ENCODE data around the gene SORBS1.

DNA sequence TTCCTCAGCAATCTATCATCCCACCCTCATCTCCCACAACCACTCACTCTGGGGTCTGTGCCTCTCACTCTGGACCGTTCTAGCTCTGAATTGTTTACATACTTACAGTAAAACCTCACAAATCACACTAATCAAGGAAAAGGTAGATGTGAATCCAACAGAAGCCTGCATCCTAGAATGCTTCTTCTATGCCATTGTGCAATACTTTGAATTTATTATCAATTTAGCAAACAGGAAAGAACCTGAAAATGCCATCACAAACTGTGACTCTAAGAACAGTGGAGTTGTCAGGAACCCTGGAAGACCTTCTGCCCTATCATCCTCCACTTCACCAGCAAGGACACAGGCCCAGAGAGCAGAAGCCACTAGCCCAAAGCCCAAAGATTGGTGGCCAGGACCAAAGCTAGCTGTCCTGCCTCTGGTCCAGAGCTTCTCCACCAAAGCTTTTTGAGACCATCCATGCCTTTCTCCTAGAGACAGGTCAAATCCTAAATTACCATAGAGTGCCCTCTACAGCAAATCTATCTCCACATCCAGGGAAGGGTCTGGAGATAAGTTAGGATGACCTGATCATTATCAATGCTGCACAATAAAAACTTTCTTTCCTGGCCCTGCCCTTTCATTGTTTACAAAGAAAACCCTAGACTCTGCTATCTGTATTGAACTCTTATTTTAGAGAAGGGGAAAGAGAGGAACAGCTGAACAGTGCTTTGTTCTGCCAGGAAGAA is 2.4 kb downstream of the SORBS1 start:
- TF ChIP-seq CTCF (IDR thresholded peaks at IDR 0.05) (no peak), POLR2A (IDR thresholded peaks at IDR 0.05) (no peak)

Data from testis (tissue), 2 donors.